ENCODE results near the gene EFCAB7.

The EFCAB7 gene

GRCh38 chr1:63612564-63612963 is 89.2 kb downstream of the EFCAB7 start:
- no peak for DNase-seq (ENCODE audit: low read depth)
- no peak overlapping the region for H3K4me3 ChIP-seq (ENCODE audit: low read depth, low read length)
- no peak for TF ChIP-seq CTCF (IDR thresholded peaks at IDR 0.05; ENCODE audit: insufficient read depth, low read depth, low read length, missing control alignments)

- TF ChIP-seq CTCF (IDR thresholded peaks at IDR 0.05; ENCODE audit: insufficient read depth, low read depth, low read length, missing control alignments): no peak
- DNase-seq (ENCODE audit: low read depth): no peak
- no peak overlapping the region for H3K4me3 ChIP-seq (ENCODE audit: low read depth, low read length)
Measured at GRCh38 chr1:63612971-63613370, 89.6 kb downstream of the EFCAB7 start.

GRCh38 chr1:63615768-63616420 is 92.6 kb downstream of the EFCAB7 start:
- peak; percentile 79 for DNase-seq (ENCODE audit: low read depth)
- peak; percentile 65 for TF ChIP-seq CTCF (IDR thresholded peaks at IDR 0.05; ENCODE audit: insufficient read depth, low read depth, low read length, missing control alignments)

GRCh38 chr1:63617450-63617849 is 94.1 kb downstream of the EFCAB7 start:
- no peak overlapping the region for H3K4me3 ChIP-seq (ENCODE audit: low read depth, low read length)
- TF ChIP-seq CTCF (IDR thresholded peaks at IDR 0.05; ENCODE audit: insufficient read depth, low read depth, low read length, missing control alignments): no peak
- DNase-seq (ENCODE audit: low read depth): no peak

More at GRCh38 chr1:63615768-63616420, 92.6 kb downstream of the EFCAB7 start:
- H3K4me3 ChIP-seq (ENCODE audit: low read depth, low read length): no peak overlapping the region

GRCh38 chr1:63618011-63618410 is 94.7 kb downstream of the EFCAB7 start:
- no peak for TF ChIP-seq CTCF (IDR thresholded peaks at IDR 0.05; ENCODE audit: insufficient read depth, low read depth, low read length, missing control alignments)
- no peak for DNase-seq (ENCODE audit: low read depth)
- H3K4me3 ChIP-seq (ENCODE audit: low read depth, low read length): no peak overlapping the region

- no peak overlapping the region for H3K4me3 ChIP-seq (ENCODE audit: low read depth, low read length)
- TF ChIP-seq CTCF (IDR thresholded peaks at IDR 0.05; ENCODE audit: insufficient read depth, low read depth, low read length, missing control alignments): no peak
- no peak for DNase-seq (ENCODE audit: low read depth)
Measured at GRCh38 chr1:63619558-63619957, 96.2 kb downstream of the EFCAB7 start.

- TF ChIP-seq CTCF (IDR thresholded peaks at IDR 0.05; ENCODE audit: insufficient read depth, low read depth, low read length, missing control alignments): no peak
- no peak for DNase-seq (ENCODE audit: low read depth)
- no peak overlapping the region for H3K4me3 ChIP-seq (ENCODE audit: low read depth, low read length)
Measured at GRCh38 chr1:63620671-63621070, 97.3 kb downstream of the EFCAB7 start.

Data from GM12865 (cell line).